Measurements from ENCODE around the gene EIF3F.

- TF ChIP-seq POLR2A (IDR thresholded peaks at IDR 0.05) (no peak), CTCF (IDR thresholded peaks at IDR 0.05) (no peak)
Observed at GRCh38 chr11:8005556-8005955, 18.4 kb downstream of the EIF3F start.

Data from Peyer's patch (tissue), 4 donors.